ENCODE data around the gene NID1.
"Not testable (repeated sequence)": the region's sequence is repeated elsewhere in the genome, so short reads cannot be mapped to it uniquely, and the experiment has no call there.

NID1 gene

GRCh38 chr1:235999259-235999925 is 65.5 kb downstream of the NID1 start:
- peak; percentile 42 to 71 for DNase-seq (ENCODE audit: extremely low read depth in 1 of 2, low read depth in 1 of 2)

GRCh38 chr1:235998812-235999211 is 66.1 kb downstream of the NID1 start:
- DNase-seq (ENCODE audit: extremely low read depth in 1 of 2, low read depth in 1 of 2): peak; percentile 22 to 71

GRCh38 chr1:235997931-235998330 is 67.0 kb downstream of the NID1 start:
- DNase-seq (ENCODE audit: extremely low read depth in 1 of 2, low read depth in 1 of 2): no peak

GRCh38 chr1:235997049-235997448 is 67.8 kb downstream of the NID1 start:
- no peak for DNase-seq (ENCODE audit: extremely low read depth in 1 of 2, low read depth in 1 of 2)

GRCh38 chr1:235996048-235996785 is 68.7 kb downstream of the NID1 start:
- no peak for DNase-seq (ENCODE audit: extremely low read depth in 1 of 2, low read depth in 1 of 2)

- no peak for DNase-seq (ENCODE audit: extremely low read depth in 1 of 2, low read depth in 1 of 2)
Measured at GRCh38 chr1:235995511-235995910, 69.4 kb downstream of the NID1 start.

- DNase-seq (ENCODE audit: extremely low read depth in 1 of 2, low read depth in 1 of 2): no peak
Measured at GRCh38 chr1:235993652-235994051, 71.2 kb downstream of the NID1 start.

- no peak for DNase-seq (ENCODE audit: extremely low read depth in 1 of 2, low read depth in 1 of 2)
Measured at GRCh38 chr1:235992868-235993267, 72.0 kb downstream of the NID1 start.

GRCh38 chr1:235992346-235992745 is 72.5 kb downstream of the NID1 start:
- no peak for DNase-seq (ENCODE audit: extremely low read depth in 1 of 2, low read depth in 1 of 2)

GRCh38 chr1:235990330-235990795 is 74.5 kb downstream of the NID1 start:
- no peak for DNase-seq (ENCODE audit: extremely low read depth in 1 of 2, low read depth in 1 of 2)

- DNase-seq (ENCODE audit: extremely low read depth in 1 of 2, low read depth in 1 of 2): no peak
Measured at GRCh38 chr1:235989105-235989504, 75.8 kb downstream of the NID1 start.

- DNase-seq (ENCODE audit: extremely low read depth in 1 of 2, low read depth in 1 of 2): no peak
Measured at GRCh38 chr1:235986869-235987268, 78.0 kb downstream of the NID1 start.

- DNase-seq (ENCODE audit: extremely low read depth in 1 of 2, low read depth in 1 of 2): no peak
Measured at GRCh38 chr1:235984041-235984825, 80.7 kb downstream of the NID1 start.

- DNase-seq (ENCODE audit: extremely low read depth in 1 of 2, low read depth in 1 of 2): no peak
Measured at GRCh38 chr1:235980976-235981375, 83.9 kb downstream of the NID1 start.

- no peak for DNase-seq (ENCODE audit: extremely low read depth in 1 of 2, low read depth in 1 of 2)
Measured at GRCh38 chr1:235979716-235980333, 85.1 kb downstream of the NID1 start.

GRCh38 chr1:235979176-235979575 is 85.7 kb downstream of the NID1 start:
- no peak for DNase-seq (ENCODE audit: extremely low read depth in 1 of 2, low read depth in 1 of 2)

- no peak for DNase-seq (ENCODE audit: extremely low read depth in 1 of 2, low read depth in 1 of 2)
Measured at GRCh38 chr1:235976490-235976889, 88.4 kb downstream of the NID1 start.

GRCh38 chr1:235974616-235975015 is 90.3 kb downstream of the NID1 start:
- no peak for DNase-seq (ENCODE audit: extremely low read depth in 1 of 2, low read depth in 1 of 2)

- not testable (repeated sequence) for DNase-seq (ENCODE audit: extremely low read depth in 1 of 2, low read depth in 1 of 2)
Measured at GRCh38 chr1:235972691-235973090, 92.2 kb downstream of the NID1 start.

- DNase-seq (ENCODE audit: extremely low read depth in 1 of 2, low read depth in 1 of 2): no peak
Measured at GRCh38 chr1:235972311-235972689, 92.6 kb downstream of the NID1 start.
